ENCODE data around the gene BPIFA1.

The BPIFA1 gene

GRCh38 chr20:33239979-33240736 lies 4.4 kb downstream of the BPIFA1 start:
- DNase-seq (ENCODE audit: low read depth in 3 of 3), result no peak

DNA sequence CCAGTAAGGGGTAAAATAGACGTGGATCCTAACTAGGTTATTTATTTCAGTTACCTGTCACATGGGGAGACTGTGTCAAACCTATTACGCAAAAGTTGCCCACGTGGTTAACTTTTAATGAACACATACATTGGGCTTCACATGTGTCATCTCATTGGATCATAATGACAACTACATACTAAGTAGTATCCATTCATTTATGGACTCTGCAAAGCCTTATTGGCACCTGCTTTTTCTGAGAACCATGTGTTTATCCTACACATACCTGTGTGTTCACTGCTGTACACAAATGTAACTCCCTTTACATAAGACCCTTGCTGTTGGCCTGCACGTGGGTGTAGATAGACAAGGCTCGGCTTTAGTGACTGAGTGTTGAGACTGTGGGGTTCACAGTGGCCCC lies 5.1 kb downstream of the BPIFA1 start:
- no peak for DNase-seq (ENCODE audit: low read depth in 3 of 3)

GRCh38 chr20:33242319-33243100 lies 6.7 kb downstream of the BPIFA1 start:
- DNase-seq (ENCODE audit: low read depth in 3 of 3), result no peak

DNA sequence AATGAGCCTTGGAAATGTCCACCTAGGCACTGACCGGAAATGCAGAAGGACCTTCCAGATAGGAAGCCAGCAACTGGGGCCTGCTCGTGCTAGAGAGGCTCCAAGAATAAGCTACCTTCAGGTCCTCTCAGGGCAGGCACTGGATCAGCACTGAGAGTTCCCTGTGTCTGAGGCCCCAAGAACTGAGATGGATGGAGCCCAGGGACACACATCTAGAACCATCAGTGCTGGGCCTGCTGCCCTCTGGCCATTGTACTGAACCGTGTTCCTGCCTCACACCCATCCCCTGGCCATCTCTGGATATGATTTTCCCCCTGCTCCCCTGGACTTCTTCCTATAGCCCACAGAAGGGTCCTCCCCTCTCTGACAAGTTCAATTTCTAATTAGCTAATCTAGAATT lies 10.3 kb downstream of the BPIFA1 start:
- DNase-seq (ENCODE audit: low read depth in 3 of 3), result no peak

DNA sequence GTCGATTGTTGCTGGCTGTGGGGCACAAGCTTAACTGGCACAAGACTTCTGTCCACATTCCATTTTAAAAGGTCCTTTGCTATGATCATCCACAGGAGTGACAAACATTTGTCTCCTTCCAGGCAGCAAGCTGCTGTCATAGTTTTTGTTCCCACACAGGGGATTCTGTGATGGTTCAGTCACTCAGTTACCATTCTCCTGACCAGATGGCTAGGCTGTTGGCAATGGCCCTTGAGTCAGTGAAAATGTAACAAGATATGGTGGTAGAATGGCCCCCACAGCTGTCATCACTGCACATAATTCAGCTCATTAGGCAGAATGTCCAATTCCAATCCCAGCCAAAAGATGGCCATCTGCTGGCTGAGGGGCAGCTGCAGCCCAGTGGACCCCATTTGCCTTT lies 13.7 kb downstream of the BPIFA1 start:
- no peak for DNase-seq (ENCODE audit: low read depth in 3 of 3)

DNA sequence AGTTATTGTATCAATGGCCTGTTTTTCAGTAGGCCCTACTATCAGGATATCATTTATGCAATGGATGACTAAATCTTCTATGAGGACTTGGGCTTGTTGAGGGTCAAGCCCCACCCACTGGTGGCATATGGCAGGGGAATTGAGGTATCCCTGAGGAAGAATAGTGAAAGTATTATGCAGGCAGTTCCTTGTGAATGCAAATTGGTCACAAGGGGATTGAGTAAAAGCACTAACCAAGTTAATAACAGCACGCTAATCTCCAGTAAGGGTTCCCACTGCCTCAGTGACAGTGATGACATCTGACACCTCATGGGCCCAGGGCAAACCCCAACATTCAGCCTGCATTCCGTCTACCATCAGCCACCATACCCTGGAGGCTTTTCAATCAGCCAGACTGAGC lies 14.9 kb downstream of the BPIFA1 start:
- DNase-seq (ENCODE audit: low read depth in 3 of 3), result no peak

GRCh38 chr20:33251496-33251895 lies 15.7 kb downstream of the BPIFA1 start:
- no peak for DNase-seq (ENCODE audit: low read depth in 3 of 3)

GRCh38 chr20:33252460-33252859 lies 16.7 kb downstream of the BPIFA1 start:
- DNase-seq (ENCODE audit: low read depth in 3 of 3), result no peak

DNA sequence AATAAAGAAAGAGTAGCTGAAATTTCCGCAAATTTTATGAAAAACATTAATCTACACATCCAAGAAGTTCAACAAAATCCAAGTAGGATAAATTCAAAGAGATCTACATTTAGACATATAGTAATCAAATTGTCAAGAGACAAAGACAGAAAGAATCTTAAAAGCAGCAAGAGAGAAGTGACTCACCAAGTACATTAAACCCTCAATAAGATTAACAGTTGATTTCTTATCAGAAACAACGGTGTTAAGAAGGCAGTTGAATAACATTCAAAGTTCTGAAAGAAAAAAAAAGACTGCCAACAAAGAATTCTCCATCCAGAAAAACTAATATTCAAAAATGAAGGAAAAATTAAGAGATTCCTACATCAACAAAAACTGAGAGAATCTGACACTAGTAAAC lies 19.2 kb downstream of the BPIFA1 start:
- no peak for DNase-seq (ENCODE audit: low read depth in 3 of 3)

DNA sequence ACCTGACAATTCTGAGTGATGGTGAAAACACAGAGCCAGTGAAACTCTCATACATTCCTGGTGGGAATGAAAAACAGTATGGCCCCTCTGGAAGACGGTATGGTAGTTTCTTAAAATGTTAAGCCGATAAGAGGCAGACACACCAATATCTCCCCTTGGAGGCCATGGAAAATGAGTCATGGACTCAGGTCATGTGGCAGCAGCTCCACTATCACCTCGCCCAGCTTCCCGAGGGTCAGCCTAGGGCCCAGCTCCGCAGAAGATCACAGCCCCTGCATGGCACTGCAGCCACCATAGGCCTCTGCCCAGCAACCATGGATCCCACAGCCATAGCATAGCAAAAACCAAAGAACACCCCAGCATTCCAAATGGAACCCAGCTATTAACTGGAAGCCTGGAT lies 21.4 kb downstream of the BPIFA1 start:
- DNase-seq (ENCODE audit: low read depth in 3 of 3), result no peak

DNA sequence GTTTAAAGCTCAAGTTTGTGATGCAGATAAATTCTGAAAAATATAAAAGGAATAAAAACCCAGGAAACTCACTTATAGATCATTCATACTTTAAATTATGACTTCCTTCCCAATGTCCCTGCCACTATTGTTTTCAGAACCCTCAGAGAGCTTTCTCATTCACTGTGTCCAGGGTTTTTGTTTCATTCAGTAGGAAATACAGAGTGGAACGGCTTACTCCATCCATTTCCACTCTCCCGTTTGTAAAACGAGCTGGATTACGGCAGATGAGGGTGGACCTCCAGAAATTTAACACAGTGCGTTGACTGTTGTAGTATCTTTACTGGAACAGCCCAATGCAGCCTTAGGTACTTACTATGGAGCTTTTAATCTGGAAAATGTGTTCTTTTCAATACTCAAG lies 23.6 kb downstream of the BPIFA1 start:
- DNase-seq (ENCODE audit: low read depth in 3 of 3), result no peak

GRCh38 chr20:33261465-33261864 lies 25.7 kb downstream of the BPIFA1 start:
- DNase-seq (ENCODE audit: low read depth in 3 of 3), result no peak

- no peak for DNase-seq (ENCODE audit: low read depth in 3 of 3)
Observed at GRCh38 chr20:33262658-33263065, 26.9 kb downstream of the BPIFA1 start.

- DNase-seq (ENCODE audit: low read depth in 3 of 3), result no peak
Observed at GRCh38 chr20:33263784-33264183, 28.0 kb downstream of the BPIFA1 start.

DNA sequence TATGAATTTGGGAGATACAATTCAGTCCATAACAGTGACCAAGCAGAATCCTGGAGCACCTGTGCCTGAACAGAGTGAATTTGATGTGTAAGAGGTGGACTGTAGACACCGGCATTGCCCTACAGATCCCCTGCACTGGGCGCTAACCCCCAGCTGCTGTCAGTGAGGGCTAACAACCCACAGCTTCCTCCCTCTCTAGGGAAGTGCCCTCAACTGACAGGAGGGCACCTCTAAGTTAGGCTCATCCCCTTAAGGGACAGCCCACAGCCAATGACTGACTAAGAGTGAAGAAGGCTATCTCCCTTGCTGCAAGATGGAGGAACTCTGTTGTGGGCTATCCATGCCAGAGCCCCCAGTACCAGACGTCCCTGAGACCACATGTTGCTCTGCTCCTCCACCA lies 31.9 kb downstream of the BPIFA1 start:
- no peak for DNase-seq (ENCODE audit: low read depth in 3 of 3)

- DNase-seq (ENCODE audit: low read depth in 3 of 3), result no peak
Observed at GRCh38 chr20:33272155-33272873, 36.5 kb downstream of the BPIFA1 start.

GRCh38 chr20:33273117-33273851 lies 37.5 kb downstream of the BPIFA1 start:
- DNase-seq (ENCODE audit: low read depth in 3 of 3), result peak in 1 of 3 experiments; percentile 4

DNA sequence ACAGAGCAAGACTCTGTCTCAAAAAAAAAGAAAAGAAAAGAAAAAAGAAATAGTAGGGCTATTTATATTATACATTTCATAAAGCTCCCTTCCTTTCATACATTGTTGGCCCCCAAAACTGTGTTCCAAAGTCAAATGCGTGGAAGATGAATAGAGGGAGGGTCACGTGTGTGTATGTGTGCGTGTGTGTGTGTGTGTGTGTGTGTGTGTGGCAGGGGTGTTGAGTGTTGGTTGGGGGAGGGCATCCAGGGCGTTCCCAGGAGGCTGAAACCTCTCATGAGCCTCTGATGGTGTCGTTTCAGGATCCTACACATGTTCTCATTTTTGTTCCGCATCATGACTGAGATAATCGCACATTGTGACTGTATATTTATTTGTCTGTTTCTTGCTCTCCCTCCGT lies 39.4 kb downstream of the BPIFA1 start:
- no peak for DNase-seq (ENCODE audit: low read depth in 3 of 3)

DNA sequence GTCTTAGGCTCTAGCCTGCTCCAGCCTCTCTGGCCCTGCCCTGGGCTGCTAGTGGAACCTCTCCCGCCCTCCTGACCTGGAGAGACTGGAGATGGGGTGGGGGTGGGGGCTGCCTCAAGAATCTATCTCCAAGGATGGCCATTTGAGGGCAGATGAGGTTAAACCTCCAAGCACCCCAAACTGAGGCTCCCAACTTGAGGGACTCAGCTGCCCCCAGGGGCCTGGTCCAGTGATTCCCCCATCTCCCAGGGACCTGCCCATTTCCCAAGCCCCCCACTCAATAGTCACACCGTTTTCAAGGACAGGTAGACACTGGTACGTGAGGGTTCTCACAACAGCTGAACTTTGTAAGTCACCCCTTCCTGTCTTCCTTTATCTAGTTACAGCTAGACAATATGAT lies 40.1 kb downstream of the BPIFA1 start:
- no peak for DNase-seq (ENCODE audit: low read depth in 3 of 3)

DNA sequence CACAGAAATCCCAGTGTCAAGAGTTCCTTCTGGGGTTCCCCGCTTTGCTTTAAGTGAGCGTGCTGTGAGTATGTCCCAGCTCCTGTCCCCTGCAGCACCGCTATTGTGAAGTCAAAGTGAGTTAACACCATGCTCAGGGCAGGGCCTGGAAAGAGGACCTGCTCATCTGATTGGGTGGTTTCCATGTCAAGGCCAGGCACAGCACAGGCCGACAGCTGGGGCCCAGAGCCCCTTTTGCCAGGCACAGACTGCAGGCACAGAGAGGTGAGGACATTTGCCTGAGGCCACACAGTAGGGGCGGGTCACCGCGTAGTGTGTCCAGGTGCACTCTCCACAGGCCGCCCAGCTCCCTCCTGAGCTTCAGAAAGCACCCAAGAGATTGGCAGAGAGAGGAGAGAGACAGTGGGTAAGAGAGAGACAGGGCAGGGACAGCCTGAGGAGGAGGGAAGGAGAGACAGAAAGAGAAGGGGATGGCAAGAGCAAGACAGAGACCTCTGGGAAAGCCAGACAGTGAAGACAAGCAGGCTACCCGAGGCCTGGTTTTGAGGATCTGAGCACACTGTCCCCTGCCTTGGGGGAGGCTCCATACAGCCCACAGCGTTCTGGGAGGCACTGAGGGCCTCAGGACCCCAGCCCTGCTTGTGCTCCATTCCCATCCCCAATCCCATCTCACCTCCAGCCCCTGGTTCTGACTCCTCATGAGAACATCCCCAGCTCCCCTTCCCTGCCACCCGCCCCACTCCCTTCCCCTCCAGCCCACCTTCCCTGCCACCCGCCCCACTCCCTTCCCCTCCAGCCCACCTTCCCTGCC lies 40.7 kb downstream of the BPIFA1 start:
- no peak for DNase-seq (ENCODE audit: low read depth in 3 of 3)

Data from stimulated activated CD4-positive, alpha-beta T cell treated with anti-CD3 and anti-CD28 coated beads, TNF-alpha, amount 100 ng/mL, for 24 hours (primary cell).